Tibial nerve (tissue), 4 donors: ENCODE data around the gene SLC25A4. TPM values are rescaled to one million over a fixed set of nuclear protein-coding genes. Genes with fewer than 3 reads are reported as not detected.

Source experiments
- DNase-seq, 2 donors: peaks; one replicate each; pipeline ENCODE4 v3.0.0-alpha.2; 2019; ENCODE audit warnings: low spot score in 2 of 2
- H3K27ac ChIP-seq, 4 donors: fragments of 200-600 bp; sonication (generic) in 3 of 4; one replicate each; pipeline ENCODE4 v1.5.1; 2017 to 2019; ENCODE audit warnings: mild to moderate bottlenecking in 1 of 4
- H3K27me3 ChIP-seq, 2 donors: fragments of 200-600 bp; sonication (generic) in 1 of 2; one replicate each; pipeline versions ENCODE4 v1.5.1 to v1.6.0; 2017 to 2019
- H3K36me3 ChIP-seq, 3 donors: fragments of 200-600 bp; sonication (generic); one replicate each; pipeline ENCODE4 v1.5.1; 2018 to 2019
- H3K4me1 ChIP-seq, 4 donors: fragments of 200-600 bp; sonication (generic) in 3 of 4; one replicate each; pipeline ENCODE4 v1.5.1; 2017 to 2019
- H3K4me3 ChIP-seq, 4 donors: fragments of 200-600 bp; sonication (generic) in 3 of 4; one replicate each; pipeline ENCODE4 v1.5.1; 2017 to 2019; ENCODE audit warnings: mild to moderate bottlenecking in 1 of 4, moderate library complexity in 1 of 4
- H3K9me3 ChIP-seq, 4 donors: fragments of 200-600 bp; sonication (generic) in 3 of 4; one replicate each; pipeline ENCODE4 v1.5.1; 2017 to 2019
- EP300 ChIP-seq, 2 donors: sonication (generic); formaldehyde crosslinking; IDR thresholded peaks; one replicate each; pipeline ENCODE4 v1.6.1; 2017; ENCODE audit warnings: antibody characterized with exemption in 2 of 2, mild to moderate bottlenecking in 1 of 2
- POLR2A ChIP-seq, 2 donors: fragments of 450-650 bp; IDR thresholded peaks; one replicate each; pipeline ENCODE4 v1.6.1; 2017; ENCODE audit warnings: antibody characterized with exemption in 2 of 2, mild to moderate bottlenecking in 2 of 2, moderate library complexity in 2 of 2
- WGBS, 2 donors: methylation state at CpG; one replicate each; pipeline ENCODE4 v1.1.5; 2018; 5-methylcytosine and 5-hydroxymethylcytosine counted together
- total RNA-seq, 4 donors: library from RNA; depleted of rRNA; stranded (reverse); fragments of >200 nt; gene quantifications; one replicate each; pipeline ENCODE4 v1.1.0, GENCODE V29; 2016
- TF ChIP-seq, protein P1 (sequence below), 5 experiments: fragments of 200-600 bp in 3 of 5; fragments of 450-650 bp in 2 of 5; sonication (generic) in 3 of 5; IDR thresholded peaks; one replicate each; pipeline ENCODE4 v1.5.1; 2016 to 2019; ENCODE audit warnings: antibody characterized with exemption in 5 of 5, mild to moderate bottlenecking in 3 of 5, moderate library complexity in 2 of 5

The SLC25A4 gene
- total RNA-seq, 4 donors from 2014 or later, result 15.5 to 41.1 (median 24.0) TPM

GRCh38 chr4:185167234-185167633, 24.2 kb downstream of the SLC25A4 start:
- H3K4me3 ChIP-seq, result no peak overlapping the region
- peaks cover 0 to 49% (median 8%) of the 10 kb centered on the region in 3 donors for H3K36me3 ChIP-seq
- TF ChIP-seq POLR2A (IDR thresholded peaks at IDR 0.05) (no peak), EP300 (IDR thresholded peaks at IDR 0.05) (no peak)
- TF ChIP-seq, protein P1, sequence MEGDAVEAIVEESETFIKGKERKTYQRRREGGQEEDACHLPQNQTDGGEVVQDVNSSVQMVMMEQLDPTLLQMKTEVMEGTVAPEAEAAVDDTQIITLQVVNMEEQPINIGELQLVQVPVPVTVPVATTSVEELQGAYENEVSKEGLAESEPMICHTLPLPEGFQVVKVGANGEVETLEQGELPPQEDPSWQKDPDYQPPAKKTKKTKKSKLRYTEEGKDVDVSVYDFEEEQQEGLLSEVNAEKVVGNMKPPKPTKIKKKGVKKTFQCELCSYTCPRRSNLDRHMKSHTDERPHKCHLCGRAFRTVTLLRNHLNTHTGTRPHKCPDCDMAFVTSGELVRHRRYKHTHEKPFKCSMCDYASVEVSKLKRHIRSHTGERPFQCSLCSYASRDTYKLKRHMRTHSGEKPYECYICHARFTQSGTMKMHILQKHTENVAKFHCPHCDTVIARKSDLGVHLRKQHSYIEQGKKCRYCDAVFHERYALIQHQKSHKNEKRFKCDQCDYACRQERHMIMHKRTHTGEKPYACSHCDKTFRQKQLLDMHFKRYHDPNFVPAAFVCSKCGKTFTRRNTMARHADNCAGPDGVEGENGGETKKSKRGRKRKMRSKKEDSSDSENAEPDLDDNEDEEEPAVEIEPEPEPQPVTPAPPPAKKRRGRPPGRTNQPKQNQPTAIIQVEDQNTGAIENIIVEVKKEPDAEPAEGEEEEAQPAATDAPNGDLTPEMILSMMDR (IDR thresholded peaks at IDR 0.05), result no peak
- WGBS, 2 donors, result 81 to 86% methylated on average over 9 of the region's 9 CpGs
- H3K27me3 ChIP-seq, result no peaks in the 10 kb centered on the region
- peaks cover 0 to 20% (median 0%) of the 10 kb centered on the region in 4 donors for H3K4me1 ChIP-seq
- no peak for DNase-seq
- no peak overlapping the region for H3K27ac ChIP-seq
- no peaks in the 10 kb centered on the region for H3K9me3 ChIP-seq

DNA sequence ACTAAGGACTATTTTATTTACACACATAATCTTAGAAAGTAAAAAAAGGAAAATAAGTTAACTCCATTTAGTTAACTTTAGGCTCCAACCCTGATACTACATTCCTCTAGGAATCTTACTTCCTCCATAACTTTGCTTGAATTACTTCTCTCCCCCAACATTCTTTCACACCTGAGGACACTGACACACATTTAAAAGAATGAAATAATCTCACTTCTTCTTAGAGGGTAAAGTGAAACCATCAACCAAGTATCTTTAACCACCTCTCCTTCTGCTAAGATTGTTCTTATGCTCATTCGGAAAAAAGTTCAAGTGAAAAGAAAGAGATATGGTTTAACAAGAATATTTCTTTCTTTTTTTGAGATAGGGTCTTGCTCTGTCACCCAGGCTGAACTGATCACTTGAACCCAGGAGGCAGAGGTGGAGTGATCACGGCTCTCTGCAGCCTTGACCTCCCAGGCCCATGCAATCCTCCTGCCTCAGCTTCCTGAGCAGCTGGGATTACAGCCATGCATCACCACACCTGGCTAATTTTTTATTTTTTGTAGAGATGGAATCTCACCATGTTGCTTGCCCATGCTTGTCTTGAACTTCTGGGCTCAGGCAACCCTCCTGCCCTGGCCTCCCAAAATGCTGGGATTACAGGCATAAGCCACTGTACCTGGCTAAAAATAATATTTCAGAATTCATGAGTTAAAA, 28.5 kb downstream of the SLC25A4 start:
- no peak for DNase-seq
- Histone ChIP-seq H3K36me3 (peaks cover 0 to 53% (median 8%) of the 10 kb centered on the region in 3 donors), H3K9me3 (no peaks in the 10 kb centered on the region), H3K27ac (peak overlapping the region in 2 of 4 donors; percentile 16 to 40), H3K4me3 (no peak overlapping the region), H3K27me3 (no peaks in the 10 kb centered on the region), H3K4me1 (peaks cover 0 to 23% (median 0%) of the 10 kb centered on the region in 4 donors)
- TF ChIP-seq, protein P1 (IDR thresholded peaks at IDR 0.05), result no peak
- TF ChIP-seq POLR2A (IDR thresholded peaks at IDR 0.05) (no peak), EP300 (IDR thresholded peaks at IDR 0.05) (no peak)
- WGBS, 2 donors, result 92 to 95% methylated on average over 2 of the region's 2 CpGs

DNA sequence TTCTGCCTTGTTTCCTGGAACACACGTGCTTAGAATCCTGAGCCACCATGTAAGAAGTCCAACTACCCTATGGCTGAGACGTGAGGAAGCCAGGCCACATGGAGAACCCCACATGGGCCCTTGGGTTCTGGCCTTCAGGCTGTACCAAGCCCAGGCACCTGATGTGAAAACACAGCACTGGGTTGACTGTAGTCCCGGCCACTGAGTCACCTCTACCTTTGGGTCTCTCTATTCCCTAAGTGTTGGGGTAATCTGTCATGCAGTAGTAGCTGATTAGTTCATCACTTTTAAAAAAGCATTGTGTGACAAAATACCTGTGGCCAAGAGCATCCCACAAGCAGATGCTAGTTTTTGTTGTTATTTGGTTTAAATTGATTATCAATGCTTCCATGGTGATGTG, 36.4 kb downstream of the SLC25A4 start:
- Histone ChIP-seq H3K27ac (no peak overlapping the region), H3K4me1 (peaks cover 0 to 22% (median 0%) of the 10 kb centered on the region in 4 donors), H3K27me3 (no peaks in the 10 kb centered on the region), H3K9me3 (no peaks in the 10 kb centered on the region), H3K4me3 (no peak overlapping the region), H3K36me3 (peaks cover 0 to 14% (median 0%) of the 10 kb centered on the region in 3 donors)
- TF ChIP-seq, protein P1 (IDR thresholded peaks at IDR 0.05), result no peak
- TF ChIP-seq POLR2A (IDR thresholded peaks at IDR 0.05) (no peak), EP300 (IDR thresholded peaks at IDR 0.05) (no peak)
- 85 to 95% methylated on average over 3 of the region's 3 CpGs for WGBS, 2 donors
- DNase-seq, result no peak

- H3K27ac ChIP-seq, result no peak overlapping the region
- DNase-seq, result no peak
- H3K4me3 ChIP-seq, result no peak overlapping the region
- H3K36me3 ChIP-seq, result peaks cover 0 to 5% (median 2%) of the 10 kb centered on the region in 3 donors
- TF ChIP-seq EP300 (IDR thresholded peaks at IDR 0.05), result no peak
- TF ChIP-seq POLR2A (IDR thresholded peaks at IDR 0.05), result no peak
- TF ChIP-seq, protein P1 (IDR thresholded peaks at IDR 0.05), result no peak
- no peaks in the 10 kb centered on the region for H3K9me3 ChIP-seq
- WGBS, 2 donors, result 59 to 77% methylated on average over 2 of the region's 2 CpGs
- no peaks in the 10 kb centered on the region for H3K27me3 ChIP-seq
- H3K4me1 ChIP-seq, result peaks cover 0 to 30% (median 0%) of the 10 kb centered on the region in 4 donors
Measured at GRCh38 chr4:185182239-185182638, 39.2 kb downstream of the SLC25A4 start.

- Histone ChIP-seq H3K4me3 (no peak overlapping the region), H3K27me3 (no peaks in the 10 kb centered on the region), H3K9me3 (no peaks in the 10 kb centered on the region), H3K27ac (peak overlapping the region in 1 of 4 donors; percentile 16), H3K36me3 (peaks cover 0 to 20% (median 2%) of the 10 kb centered on the region in 3 donors), H3K4me1 (peaks cover 0 to 32% (median 0%) of the 10 kb centered on the region in 4 donors)
- TF ChIP-seq EP300 (IDR thresholded peaks at IDR 0.05), result peak in 1 of 2 donors; percentile 63
- TF ChIP-seq, protein P1 (IDR thresholded peaks at IDR 0.05), result peak; percentile 65 to 83 (median 77)
- no peak for TF ChIP-seq POLR2A (IDR thresholded peaks at IDR 0.05)
- 40 to 41% methylated on average over 6 of the region's 6 CpGs for WGBS, 2 donors
- peak; percentile 74 to 98 for DNase-seq
Measured at GRCh38 chr4:185183622-185184281, 40.7 kb downstream of the SLC25A4 start.
